ENCODE data around the gene SYNPO2.

- TF ChIP-seq TAF1 (IDR thresholded peaks at IDR 0.05; ENCODE audit: low read depth): no peak
- TF ChIP-seq REST (IDR thresholded peaks at IDR 0.05; ENCODE audit: low read depth): no peak
- no peak for TF ChIP-seq RAD21 (IDR thresholded peaks at IDR 0.05; ENCODE audit: low read depth)
- no peak for TF ChIP-seq EP300 (IDR thresholded peaks at IDR 0.05; ENCODE audit: borderline replicate concordance)
Measured at GRCh38 chr4:118898221-118898620, 9.6 kb downstream of the SYNPO2 start.
